ENCODE data around the gene CCND3. TPM values are rescaled to one million over a fixed set of nuclear protein-coding genes. Genes with fewer than 3 reads are reported as not detected.

Gene CCND3
- total and polyA plus RNA-seq, 2 of the 8 experiments (the other 6 are each of a cell fraction or from before 2014, with no cell fraction given), result 30.6 to 32.9 TPM

DNA sequence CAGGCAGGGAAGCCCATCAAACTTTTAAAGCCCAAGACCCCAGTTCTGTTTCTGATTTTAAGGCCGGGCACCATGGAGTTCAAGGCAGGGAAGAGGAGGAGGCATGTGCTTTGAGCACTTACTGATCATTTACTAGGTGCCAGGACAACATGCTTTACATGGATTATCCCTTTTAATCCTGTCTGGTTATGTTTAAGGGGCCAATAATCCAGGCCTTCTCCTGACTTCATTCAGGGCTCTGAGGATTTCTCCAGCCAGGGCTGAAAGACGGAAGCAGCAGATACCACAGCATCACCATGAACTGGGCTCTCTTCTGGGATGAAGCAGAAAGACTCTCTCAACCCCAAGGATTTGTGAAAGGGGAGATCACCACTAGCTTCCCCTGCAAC, 4.1 kb downstream of the CCND3 start (continued):
- TF ChIP-seq, protein P1, sequence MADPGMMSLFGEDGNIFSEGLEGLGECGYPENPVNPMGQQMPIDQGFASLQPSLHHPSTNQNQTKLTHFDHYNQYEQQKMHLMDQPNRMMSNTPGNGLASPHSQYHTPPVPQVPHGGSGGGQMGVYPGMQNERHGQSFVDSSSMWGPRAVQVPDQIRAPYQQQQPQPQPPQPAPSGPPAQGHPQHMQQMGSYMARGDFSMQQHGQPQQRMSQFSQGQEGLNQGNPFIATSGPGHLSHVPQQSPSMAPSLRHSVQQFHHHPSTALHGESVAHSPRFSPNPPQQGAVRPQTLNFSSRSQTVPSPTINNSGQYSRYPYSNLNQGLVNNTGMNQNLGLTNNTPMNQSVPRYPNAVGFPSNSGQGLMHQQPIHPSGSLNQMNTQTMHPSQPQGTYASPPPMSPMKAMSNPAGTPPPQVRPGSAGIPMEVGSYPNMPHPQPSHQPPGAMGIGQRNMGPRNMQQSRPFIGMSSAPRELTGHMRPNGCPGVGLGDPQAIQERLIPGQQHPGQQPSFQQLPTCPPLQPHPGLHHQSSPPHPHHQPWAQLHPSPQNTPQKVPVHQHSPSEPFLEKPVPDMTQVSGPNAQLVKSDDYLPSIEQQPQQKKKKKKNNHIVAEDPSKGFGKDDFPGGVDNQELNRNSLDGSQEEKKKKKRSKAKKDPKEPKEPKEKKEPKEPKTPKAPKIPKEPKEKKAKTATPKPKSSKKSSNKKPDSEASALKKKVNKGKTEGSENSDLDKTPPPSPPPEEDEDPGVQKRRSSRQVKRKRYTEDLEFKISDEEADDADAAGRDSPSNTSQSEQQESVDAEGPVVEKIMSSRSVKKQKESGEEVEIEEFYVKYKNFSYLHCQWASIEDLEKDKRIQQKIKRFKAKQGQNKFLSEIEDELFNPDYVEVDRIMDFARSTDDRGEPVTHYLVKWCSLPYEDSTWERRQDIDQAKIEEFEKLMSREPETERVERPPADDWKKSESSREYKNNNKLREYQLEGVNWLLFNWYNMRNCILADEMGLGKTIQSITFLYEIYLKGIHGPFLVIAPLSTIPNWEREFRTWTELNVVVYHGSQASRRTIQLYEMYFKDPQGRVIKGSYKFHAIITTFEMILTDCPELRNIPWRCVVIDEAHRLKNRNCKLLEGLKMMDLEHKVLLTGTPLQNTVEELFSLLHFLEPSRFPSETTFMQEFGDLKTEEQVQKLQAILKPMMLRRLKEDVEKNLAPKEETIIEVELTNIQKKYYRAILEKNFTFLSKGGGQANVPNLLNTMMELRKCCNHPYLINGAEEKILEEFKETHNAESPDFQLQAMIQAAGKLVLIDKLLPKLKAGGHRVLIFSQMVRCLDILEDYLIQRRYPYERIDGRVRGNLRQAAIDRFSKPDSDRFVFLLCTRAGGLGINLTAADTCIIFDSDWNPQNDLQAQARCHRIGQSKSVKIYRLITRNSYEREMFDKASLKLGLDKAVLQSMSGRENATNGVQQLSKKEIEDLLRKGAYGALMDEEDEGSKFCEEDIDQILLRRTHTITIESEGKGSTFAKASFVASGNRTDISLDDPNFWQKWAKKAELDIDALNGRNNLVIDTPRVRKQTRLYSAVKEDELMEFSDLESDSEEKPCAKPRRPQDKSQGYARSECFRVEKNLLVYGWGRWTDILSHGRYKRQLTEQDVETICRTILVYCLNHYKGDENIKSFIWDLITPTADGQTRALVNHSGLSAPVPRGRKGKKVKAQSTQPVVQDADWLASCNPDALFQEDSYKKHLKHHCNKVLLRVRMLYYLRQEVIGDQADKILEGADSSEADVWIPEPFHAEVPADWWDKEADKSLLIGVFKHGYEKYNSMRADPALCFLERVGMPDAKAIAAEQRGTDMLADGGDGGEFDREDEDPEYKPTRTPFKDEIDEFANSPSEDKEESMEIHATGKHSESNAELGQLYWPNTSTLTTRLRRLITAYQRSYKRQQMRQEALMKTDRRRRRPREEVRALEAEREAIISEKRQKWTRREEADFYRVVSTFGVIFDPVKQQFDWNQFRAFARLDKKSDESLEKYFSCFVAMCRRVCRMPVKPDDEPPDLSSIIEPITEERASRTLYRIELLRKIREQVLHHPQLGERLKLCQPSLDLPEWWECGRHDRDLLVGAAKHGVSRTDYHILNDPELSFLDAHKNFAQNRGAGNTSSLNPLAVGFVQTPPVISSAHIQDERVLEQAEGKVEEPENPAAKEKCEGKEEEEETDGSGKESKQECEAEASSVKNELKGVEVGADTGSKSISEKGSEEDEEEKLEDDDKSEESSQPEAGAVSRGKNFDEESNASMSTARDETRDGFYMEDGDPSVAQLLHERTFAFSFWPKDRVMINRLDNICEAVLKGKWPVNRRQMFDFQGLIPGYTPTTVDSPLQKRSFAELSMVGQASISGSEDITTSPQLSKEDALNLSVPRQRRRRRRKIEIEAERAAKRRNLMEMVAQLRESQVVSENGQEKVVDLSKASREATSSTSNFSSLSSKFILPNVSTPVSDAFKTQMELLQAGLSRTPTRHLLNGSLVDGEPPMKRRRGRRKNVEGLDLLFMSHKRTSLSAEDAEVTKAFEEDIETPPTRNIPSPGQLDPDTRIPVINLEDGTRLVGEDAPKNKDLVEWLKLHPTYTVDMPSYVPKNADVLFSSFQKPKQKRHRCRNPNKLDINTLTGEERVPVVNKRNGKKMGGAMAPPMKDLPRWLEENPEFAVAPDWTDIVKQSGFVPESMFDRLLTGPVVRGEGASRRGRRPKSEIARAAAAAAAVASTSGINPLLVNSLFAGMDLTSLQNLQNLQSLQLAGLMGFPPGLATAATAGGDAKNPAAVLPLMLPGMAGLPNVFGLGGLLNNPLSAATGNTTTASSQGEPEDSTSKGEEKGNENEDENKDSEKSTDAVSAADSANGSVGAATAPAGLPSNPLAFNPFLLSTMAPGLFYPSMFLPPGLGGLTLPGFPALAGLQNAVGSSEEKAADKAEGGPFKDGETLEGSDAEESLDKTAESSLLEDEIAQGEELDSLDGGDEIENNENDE (IDR thresholded peaks at IDR 0.05; ENCODE audit: insufficient replicate concordance, low read length), result no peak
- TF ChIP-seq BRCA1 (IDR thresholded peaks at IDR 0.05; ENCODE audit: low read depth, low read length) (no peak), HDAC2 (IDR thresholded peaks at IDR 0.05; ENCODE audit: borderline replicate concordance in 1 of 2, low read depth in 2 of 2, low read length in 2 of 2) (no peak), KDM5A (IDR thresholded peaks at IDR 0.05; ENCODE audit: low read length) (no peak), KDM1A (IDR thresholded peaks at IDR 0.05; ENCODE audit: borderline replicate concordance, low read length) (no peak)
- TF ChIP-seq, protein P2, sequence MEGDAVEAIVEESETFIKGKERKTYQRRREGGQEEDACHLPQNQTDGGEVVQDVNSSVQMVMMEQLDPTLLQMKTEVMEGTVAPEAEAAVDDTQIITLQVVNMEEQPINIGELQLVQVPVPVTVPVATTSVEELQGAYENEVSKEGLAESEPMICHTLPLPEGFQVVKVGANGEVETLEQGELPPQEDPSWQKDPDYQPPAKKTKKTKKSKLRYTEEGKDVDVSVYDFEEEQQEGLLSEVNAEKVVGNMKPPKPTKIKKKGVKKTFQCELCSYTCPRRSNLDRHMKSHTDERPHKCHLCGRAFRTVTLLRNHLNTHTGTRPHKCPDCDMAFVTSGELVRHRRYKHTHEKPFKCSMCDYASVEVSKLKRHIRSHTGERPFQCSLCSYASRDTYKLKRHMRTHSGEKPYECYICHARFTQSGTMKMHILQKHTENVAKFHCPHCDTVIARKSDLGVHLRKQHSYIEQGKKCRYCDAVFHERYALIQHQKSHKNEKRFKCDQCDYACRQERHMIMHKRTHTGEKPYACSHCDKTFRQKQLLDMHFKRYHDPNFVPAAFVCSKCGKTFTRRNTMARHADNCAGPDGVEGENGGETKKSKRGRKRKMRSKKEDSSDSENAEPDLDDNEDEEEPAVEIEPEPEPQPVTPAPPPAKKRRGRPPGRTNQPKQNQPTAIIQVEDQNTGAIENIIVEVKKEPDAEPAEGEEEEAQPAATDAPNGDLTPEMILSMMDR (IDR thresholded peaks at IDR 0.05; ENCODE audit: control extremely low read depth in 1 of 3, insufficient read depth in 1 of 3, low read depth in 1 of 3, low read length in 3 of 3), result no peak

All from H1 (cell line).